K562 (cell line): ENCODE measurements around the gene SLC7A8. TPM values are rescaled to one million over a fixed set of nuclear protein-coding genes. Genes with fewer than 3 reads are reported as not detected.

ENCODE experiments used
- CTCFL ChIP-seq: IDR thresholded peaks from 2 replicates; pipeline ENCODE4 v1.6.1; 2011; ENCODE audit warnings: borderline replicate concordance, low read depth, mild to moderate bottlenecking, moderate library complexity, low read length; ENCODE audit not compliant: insufficient read depth, poor library complexity, severe bottlenecking
- CXXC5 ChIP-seq: fragments of 250-450 bp; sonication (Bioruptor Pico); IDR thresholded peaks from 2 replicates; pipeline ENCODE4 v1.8.0; 2022; ENCODE audit warnings: inconsistent platforms, mild to moderate bottlenecking, moderate library complexity
- EWSR1 ChIP-seq: fragments of 450-650 bp; IDR thresholded peaks from 2 replicates; pipeline ENCODE4 v1.6.1; 2018; ENCODE audit warnings: borderline replicate concordance, mild to moderate bottlenecking, low read depth, moderate library complexity; ENCODE audit not compliant: partially characterized antibody
- HDAC1 ChIP-seq, 2 experiments: fragments of 450-650 bp; IDR thresholded peaks; 2 replicates each; pipeline ENCODE4 v1.6.1; 2016 to 2017; ENCODE audit warnings: inconsistent platforms in 1 of 2, mild to moderate bottlenecking in 1 of 2, moderate library complexity in 1 of 2
- HOXB6 ChIP-seq: fragments of 250-450 bp; sonication (Bioruptor Pico); IDR thresholded peaks from 2 replicates; pipeline ENCODE4 v1.5.1; 2022; ENCODE audit warnings: mild to moderate bottlenecking, borderline replicate concordance
- MEF2D ChIP-seq: conservative IDR thresholded peaks from 2 replicates; pipeline ENCODE4 v1.6.1; 2016; ENCODE audit warnings: low read depth, missing genetic modification characterization, missing compliant biosample characterization
- NBN ChIP-seq: fragments of 450-650 bp; IDR thresholded peaks from 2 replicates; pipeline ENCODE4 v1.6.1; 2016; ENCODE audit warnings: low read depth, mild to moderate bottlenecking
- NFIC ChIP-seq: fragments of 450-650 bp; IDR thresholded peaks from 2 replicates; pipeline ENCODE4 v1.6.1; 2017; ENCODE audit warnings: mild to moderate bottlenecking, inconsistent platforms
- NONO ChIP-seq, 2 experiments: fragments of 200-400 bp in 1 of 2; fragments of 450-650 bp in 1 of 2; formaldehyde crosslinking in 1 of 2; IDR thresholded peaks; 2 replicates each; pipeline ENCODE4 v1.6.1; 2017; ENCODE audit warnings: low read depth in 2 of 2, mild to moderate bottlenecking in 2 of 2, moderate library complexity in 2 of 2, low read length in 1 of 2
- POU5F1 ChIP-seq: fragments of 150-350 bp; IDR thresholded peaks from 2 replicates; pipeline ENCODE4 v1.6.1; 2014; ENCODE audit warnings: borderline replicate concordance, low read length, low read depth, mild to moderate bottlenecking; ENCODE audit not compliant: partially characterized antibody
- RFX7 ChIP-seq: fragments of 250-450 bp; sonication (Bioruptor Pico); IDR thresholded peaks from 2 replicates; pipeline ENCODE4 v1.5.1; 2021; ENCODE audit warnings: mild to moderate bottlenecking
- RREB1 ChIP-seq: fragments of 250-450 bp; sonication (Bioruptor Pico); IDR thresholded peaks from 2 replicates; pipeline ENCODE4 v1.4.0; 2020
- XRCC4 ChIP-seq: IDR thresholded peaks from one replicate; pipeline ENCODE4 v1.6.1; 2011; ENCODE audit not compliant: insufficient read depth, insufficient read length; ENCODE audit errors: extremely low read depth
- YY1 ChIP-seq, 3 experiments: IDR thresholded peaks; 2 replicates each; pipeline ENCODE4 v1.6.1; 2011; ENCODE audit warnings: low read length in 2 of 3, mild to moderate bottlenecking in 2 of 3, moderate library complexity in 2 of 3, borderline replicate concordance in 1 of 3, control low read depth in 1 of 3, low read depth in 1 of 3; ENCODE audit not compliant: insufficient read depth in 3 of 3, insufficient replicate concordance in 2 of 3, control insufficient read depth in 1 of 3, insufficient read length in 1 of 3; ENCODE audit errors: extremely low read depth in 1 of 3
- ZNF444 ChIP-seq: fragments of 250-450 bp; sonication (Bioruptor Pico); IDR thresholded peaks from 2 replicates; pipeline ENCODE4 v1.4.0; 2020; ENCODE audit warnings: mild to moderate bottlenecking, moderate library complexity
- ZNF655 ChIP-seq: fragments of 250-450 bp; sonication (Bioruptor Pico); IDR thresholded peaks from 2 replicates; pipeline ENCODE4 v1.5.0; 2021
- polyA plus RNA-seq, 8 experiments: library from polyadenylated mRNA; depleted of rRNA in 4 of 8; stranded (reverse) in 5 of 8; unstranded in 3 of 8; fragments of >200 nt; fragmentation: Nextera tagmentation in 2 of 8; fragmentation: Illumina TruSeq in 1 of 8; extraction: Ambion mirVana in 2 of 8; extraction: Trizol in 1 of 8; gene quantifications; 2 replicates each; pipeline versions ENCODE4 v1.2.1 to v1.2.3, GENCODE V29; 2011 to 2014; ENCODE audit warnings: inconsistent platforms in 1 of 8, missing spikeins in 1 of 8
- total RNA-seq, 7 experiments: library from RNA; depleted of rRNA in 6 of 7; stranded (reverse); fragments of >200 nt in 6 of 7; fragmentation: Illumina TruSeq in 2 of 7; extraction: Trizol in 2 of 7; gene quantifications; 2 replicates each; pipeline versions ENCODE4 v1.2.1 to v1.2.3, GENCODE V29; 2011 to 2021; ENCODE audit warnings: low replicate concordance in 1 of 7
- TF ChIP-seq, protein P1 (sequence below): fragments of 250-450 bp; sonication (Bioruptor Pico); IDR thresholded peaks from 2 replicates; pipeline ENCODE4 v1.8.0; 2021; ENCODE audit warnings: moderate library complexity, mild to moderate bottlenecking, inconsistent platforms

The SLC7A8 gene
- total and polyA plus RNA-seq, 9 of the 15 experiments (the other 6 are each of a cell fraction or from before 2014, with no cell fraction given), result 2.0 to 33.0 (median 6.0) TPM

DNA sequence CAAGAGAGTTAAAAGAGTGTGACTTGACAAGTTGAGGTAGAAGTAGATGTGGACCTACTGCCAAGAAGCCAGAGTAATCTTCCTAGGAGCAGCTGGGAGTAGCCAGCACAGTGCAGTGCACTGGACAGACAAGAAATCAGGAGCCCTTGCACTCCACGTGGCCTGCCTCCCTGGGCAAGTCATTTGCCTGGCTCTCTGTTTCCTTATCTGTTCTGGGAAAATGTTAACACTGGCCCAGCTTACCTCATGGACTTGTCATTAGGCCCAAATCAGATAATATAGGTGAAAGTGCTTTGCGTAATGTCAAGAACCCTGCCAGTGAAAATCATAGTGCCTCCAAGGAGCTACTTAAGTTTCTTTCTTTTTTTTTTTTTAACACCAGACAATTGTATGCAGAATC lies 19.2 kb downstream of the SLC7A8 start (continued):
- no peak for TF ChIP-seq RREB1 (CRISPR knock-in tag)
- peak; percentile 74 for TF ChIP-seq CXXC5 (CRISPR knock-in tag)
- TF ChIP-seq NONO (IDR thresholded peaks at IDR 0.05; ENCODE audit: low read depth in 2 of 2, low read length in 1 of 2), result no peak
- no peak for TF ChIP-seq RFX7 (CRISPR knock-in tag)
- no peak for TF ChIP-seq HOXB6 (CRISPR knock-in tag)
- TF ChIP-seq NBN, result peak; percentile 71; the same call in 1 of the 2 replicates
- TF ChIP-seq, protein P1, sequence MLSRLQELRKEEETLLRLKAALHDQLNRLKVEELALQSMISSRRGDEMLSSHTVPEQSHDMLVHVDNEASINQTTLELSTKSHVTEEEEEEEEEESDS (CRISPR knock-in tag), result no peak
- no peak for TF ChIP-seq ZNF444 (CRISPR knock-in tag)
- no peak for TF ChIP-seq ZNF655 (CRISPR knock-in tag)
- TF ChIP-seq POU5F1, result no peak
- peak in 1 of 2 experiments; percentile 76; a peak in 2 of 4 replicates for TF ChIP-seq HDAC1 (IDR thresholded peaks at IDR 0.05)
- no peak for TF ChIP-seq EWSR1
- no peak for TF ChIP-seq CTCFL
- TF ChIP-seq XRCC4, result no peak
- no peak for TF ChIP-seq YY1 (IDR thresholded peaks at IDR 0.05; ENCODE audit: borderline replicate concordance in 1 of 3, control insufficient read depth in 1 of 3, extremely low read depth in 1 of 3, insufficient read depth in 3 of 3, insufficient read length in 1 of 3, insufficient replicate concordance in 2 of 3, low read depth in 1 of 3, low read length in 2 of 3)
- TF ChIP-seq MEF2D (tag), result no peak
- TF ChIP-seq NFIC, result peak; percentile 38; the same call in 1 of the 2 replicates
